ENCODE data around the gene EFEMP2.

DNA sequence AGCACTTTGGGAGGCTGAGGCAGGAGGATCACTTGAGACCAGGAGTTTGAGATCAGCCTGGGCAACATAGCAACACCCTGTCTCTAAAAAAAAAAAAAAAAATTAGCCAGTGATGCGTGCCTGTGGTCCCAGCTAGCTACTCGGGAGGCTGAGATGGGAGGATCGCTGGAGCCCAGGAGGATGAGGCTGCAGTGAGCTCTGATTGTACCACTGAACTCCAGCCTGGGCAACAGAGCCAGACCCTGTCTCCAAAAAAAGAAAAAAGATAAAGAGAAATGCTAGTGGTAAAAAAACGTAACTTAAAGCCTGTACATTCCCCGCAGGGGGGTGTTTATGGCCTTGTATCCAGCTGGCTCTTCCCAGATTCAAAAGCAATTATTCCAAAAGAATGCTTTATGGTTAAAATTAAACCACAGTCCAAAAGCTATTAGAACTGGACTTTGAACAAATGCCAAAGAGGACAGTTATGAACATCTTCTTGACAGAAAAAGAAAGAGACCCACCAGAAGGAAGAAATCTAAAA lies 55.2 kb downstream of the EFEMP2 start:
- TF ChIP-seq, protein P1, sequence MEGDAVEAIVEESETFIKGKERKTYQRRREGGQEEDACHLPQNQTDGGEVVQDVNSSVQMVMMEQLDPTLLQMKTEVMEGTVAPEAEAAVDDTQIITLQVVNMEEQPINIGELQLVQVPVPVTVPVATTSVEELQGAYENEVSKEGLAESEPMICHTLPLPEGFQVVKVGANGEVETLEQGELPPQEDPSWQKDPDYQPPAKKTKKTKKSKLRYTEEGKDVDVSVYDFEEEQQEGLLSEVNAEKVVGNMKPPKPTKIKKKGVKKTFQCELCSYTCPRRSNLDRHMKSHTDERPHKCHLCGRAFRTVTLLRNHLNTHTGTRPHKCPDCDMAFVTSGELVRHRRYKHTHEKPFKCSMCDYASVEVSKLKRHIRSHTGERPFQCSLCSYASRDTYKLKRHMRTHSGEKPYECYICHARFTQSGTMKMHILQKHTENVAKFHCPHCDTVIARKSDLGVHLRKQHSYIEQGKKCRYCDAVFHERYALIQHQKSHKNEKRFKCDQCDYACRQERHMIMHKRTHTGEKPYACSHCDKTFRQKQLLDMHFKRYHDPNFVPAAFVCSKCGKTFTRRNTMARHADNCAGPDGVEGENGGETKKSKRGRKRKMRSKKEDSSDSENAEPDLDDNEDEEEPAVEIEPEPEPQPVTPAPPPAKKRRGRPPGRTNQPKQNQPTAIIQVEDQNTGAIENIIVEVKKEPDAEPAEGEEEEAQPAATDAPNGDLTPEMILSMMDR (conservative IDR thresholded peaks at IDR 0.05; ENCODE audit: low read length) = no peak
- no peak for TF ChIP-seq EZH2phosphoT487 (IDR thresholded peaks at IDR 0.05; ENCODE audit: borderline replicate concordance)
